Endothelial cell of umbilical vein (primary cell): ENCODE results near the gene SERPINE1.

Experiments used
- CTCF ChIP-seq, 2 donors: IDR thresholded peaks; 1 replicate in 1 of 2; 2 replicates in 1 of 2; pipeline ENCODE4 v1.5.1; 2011; ENCODE audit warnings: low read length in 2 of 2, mild to moderate bottlenecking in 2 of 2, moderate library complexity in 2 of 2, control low read depth in 1 of 2, inconsistent platforms in 1 of 2, low read depth in 1 of 2; ENCODE audit not compliant: insufficient read depth in 1 of 2; ENCODE audit errors: extremely low read depth in 1 of 2
- EZH2 ChIP-seq: IDR thresholded peaks from 2 replicates; pipeline ENCODE4 v1.6.1; 2012; ENCODE audit warnings: borderline replicate concordance, low read depth, mild to moderate bottlenecking, moderate library complexity, low read length, inconsistent platforms; ENCODE audit not compliant: severe bottlenecking
- POLR2A ChIP-seq: IDR thresholded peaks from 2 replicates; pipeline ENCODE4 v1.6.1; 2012; ENCODE audit warnings: low read depth, mild to moderate bottlenecking, control low read depth, low read length

- TF ChIP-seq CTCF (IDR thresholded peaks at IDR 0.05; ENCODE audit: extremely low read depth in 1 of 2, insufficient read depth in 1 of 2, low read depth in 1 of 2, low read length in 2 of 2) (peak; percentile 24 to 26), POLR2A (peak; percentile 100), EZH2 (no peak)
Measured at GRCh38 chr7:101126651-101127459, at the start of gene SERPINE1.
